HG02798 (cell line): Measurements from ENCODE around the gene ANO9.
"Not testable (repeated sequence)": the region's sequence is repeated elsewhere in the genome, so short reads cannot be mapped to it uniquely, and the experiment has no call there.

Experiments
- ATAC-seq: cut with Tn5 transposase; IDR thresholded peaks from one replicate; pipeline ENCODE4 v1.9.1; 2021; ENCODE audit warnings: mild to moderate bottlenecking; ENCODE audit not compliant: unreplicated experiment, poor library complexity

The ANO9 gene

DNA sequence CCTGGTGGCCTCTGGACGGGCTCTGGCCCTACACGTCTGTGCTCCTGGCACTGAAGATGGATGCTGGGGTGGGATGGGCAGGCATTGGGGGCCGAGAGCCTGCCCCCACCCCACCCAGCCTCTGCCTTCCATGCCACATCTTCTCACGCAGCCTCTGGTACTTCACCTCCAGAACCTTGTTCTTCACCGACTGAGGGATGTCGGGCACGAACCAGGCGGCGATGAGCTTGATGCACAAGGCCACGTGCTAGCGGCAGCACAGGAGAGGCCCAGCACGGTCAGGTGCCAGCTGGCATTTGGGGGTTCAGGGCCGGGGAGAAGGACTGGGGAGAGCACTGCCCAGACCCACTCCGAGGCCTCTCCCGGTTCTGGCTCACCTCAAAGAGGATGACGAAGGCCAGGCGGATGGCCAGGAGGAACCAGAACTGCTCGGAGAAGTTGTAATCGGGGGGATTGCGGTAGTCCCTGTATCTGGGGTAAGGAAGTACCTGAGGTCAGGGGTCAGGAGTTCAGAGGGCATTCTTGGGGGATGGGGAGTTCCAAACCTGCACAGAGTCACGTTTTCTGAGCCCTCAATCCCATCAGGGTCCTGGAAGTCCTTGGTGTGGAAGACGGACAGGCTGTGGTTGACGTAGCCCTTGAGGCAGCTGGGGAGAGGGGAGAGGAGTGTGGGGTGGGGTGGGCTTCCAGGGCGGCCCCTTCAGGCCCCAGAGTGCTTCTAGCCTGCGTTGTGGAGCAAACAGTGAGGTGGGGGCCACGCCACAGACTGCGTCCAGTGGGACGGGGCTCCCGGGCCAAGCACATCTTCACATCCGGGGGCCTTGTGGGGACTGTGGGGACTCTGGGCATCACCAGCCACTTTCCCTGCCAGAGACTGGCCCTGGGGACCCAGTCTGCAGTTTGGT, 23.2 kb downstream of the ANO9 start:
- ATAC-seq: no peak

DNA sequence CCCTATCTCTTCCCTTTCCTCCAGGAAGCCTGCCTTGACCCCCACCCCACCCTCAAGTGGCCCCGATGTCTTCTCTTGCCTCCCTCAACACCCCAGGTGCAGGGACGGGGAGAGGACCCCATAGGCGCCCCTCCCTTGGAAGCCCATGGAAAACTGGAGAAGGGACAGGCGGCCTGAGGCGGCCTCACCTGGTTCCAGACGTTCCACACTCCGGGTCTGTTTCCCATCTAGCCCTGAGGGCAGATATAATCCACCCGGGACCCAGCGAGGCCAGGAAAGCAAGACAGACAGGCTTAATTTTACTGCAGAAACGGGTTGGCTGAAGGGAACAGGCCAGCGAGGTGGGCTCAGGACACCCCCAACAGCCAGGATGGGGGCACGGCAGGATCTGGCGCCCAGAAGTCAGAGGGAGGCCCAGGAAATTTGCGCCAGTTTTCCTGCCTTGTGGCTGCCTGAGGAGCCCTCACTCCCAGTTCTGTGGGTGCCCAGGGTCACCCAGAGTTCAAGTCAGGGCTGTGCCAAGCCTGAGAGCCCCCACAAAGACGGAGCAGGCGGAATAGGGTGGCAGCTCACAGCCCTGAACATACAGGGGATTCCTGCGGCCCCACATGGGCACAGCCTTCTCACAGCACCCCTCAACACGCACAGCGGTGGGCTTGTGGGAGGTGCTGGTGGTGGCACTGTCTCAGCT, 24.0 kb downstream of the ANO9 start:
- no peak for ATAC-seq

- no peak for ATAC-seq
Measured at GRCh38 chr11:416757-417621, 24.8 kb downstream of the ANO9 start.

- no peak for ATAC-seq
Measured at GRCh38 chr11:416051-416756, 25.6 kb downstream of the ANO9 start.

GRCh38 chr11:415640-416041, 26.2 kb downstream of the ANO9 start:
- no peak for ATAC-seq

DNA sequence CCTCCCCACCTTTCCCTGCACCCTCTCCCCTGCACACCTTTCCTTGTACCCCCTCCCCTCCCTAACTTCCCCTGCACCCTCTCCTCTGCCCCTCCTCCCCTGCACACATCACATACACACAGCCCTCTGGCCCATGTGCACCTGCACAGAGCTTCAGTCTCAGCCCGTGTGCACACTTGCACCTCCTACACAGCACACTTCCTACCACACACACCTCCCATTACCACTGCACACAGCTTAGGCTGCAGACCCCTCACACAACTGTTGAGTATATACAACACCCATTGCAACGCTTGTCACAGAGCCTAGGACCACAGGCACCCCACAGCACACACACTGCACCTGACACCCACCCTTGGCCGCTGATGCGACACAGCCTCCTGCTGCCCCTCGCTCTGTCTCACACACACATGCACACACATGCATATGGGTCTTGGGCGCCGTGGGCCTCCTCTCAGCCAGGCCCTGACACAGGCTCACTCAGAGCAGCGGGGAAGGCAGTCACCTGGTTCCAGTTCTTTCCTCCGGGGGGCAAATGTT, 27.4 kb downstream of the ANO9 start:
- no peak for ATAC-seq

DNA sequence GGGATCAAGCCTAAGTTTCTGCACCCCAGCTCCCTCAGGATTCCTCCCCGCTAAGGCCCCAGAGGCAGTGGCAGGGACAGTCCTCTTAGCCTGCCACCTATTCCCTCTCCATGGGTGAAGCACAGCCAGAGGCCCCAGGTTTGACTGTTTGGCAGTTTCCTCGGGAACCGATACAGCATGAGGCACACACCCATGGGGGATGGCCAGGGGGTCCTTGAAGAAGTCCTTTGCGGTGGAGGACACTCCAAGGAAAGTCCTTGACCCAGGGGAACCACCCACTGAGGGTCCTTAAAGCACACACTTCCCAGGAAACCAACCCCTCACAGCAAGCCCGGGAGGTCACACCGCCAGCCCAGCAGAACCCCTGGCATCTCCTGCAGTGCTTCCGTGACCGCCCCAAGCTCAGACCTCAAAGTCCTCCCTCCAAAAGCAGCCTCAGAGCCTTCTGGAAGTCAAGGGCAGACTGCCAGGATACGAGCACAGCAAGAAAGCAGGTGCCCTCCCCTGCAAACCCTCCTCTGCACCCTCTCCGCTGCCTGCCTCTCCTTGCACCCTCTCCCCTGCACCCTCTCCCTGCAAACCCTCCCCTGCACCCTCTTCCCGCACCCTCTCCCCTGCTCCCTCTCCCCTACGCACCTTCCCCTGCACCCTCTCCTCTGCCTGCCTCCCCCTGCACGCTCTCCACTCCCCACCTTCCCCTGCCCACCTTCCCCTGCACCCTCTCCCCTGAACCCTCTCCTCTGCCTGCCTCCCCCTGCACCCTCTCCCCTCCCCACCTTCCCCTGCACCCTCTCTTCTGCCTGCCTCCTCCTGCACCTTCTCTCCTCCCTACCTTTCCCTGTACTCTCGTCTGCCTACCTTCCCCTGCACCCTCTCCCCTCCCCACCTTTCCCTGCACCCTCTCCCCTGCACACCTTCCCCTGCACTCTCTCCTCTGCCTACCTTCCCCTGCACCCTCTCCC, 28.4 kb downstream of the ANO9 start:
- no peak for ATAC-seq

DNA sequence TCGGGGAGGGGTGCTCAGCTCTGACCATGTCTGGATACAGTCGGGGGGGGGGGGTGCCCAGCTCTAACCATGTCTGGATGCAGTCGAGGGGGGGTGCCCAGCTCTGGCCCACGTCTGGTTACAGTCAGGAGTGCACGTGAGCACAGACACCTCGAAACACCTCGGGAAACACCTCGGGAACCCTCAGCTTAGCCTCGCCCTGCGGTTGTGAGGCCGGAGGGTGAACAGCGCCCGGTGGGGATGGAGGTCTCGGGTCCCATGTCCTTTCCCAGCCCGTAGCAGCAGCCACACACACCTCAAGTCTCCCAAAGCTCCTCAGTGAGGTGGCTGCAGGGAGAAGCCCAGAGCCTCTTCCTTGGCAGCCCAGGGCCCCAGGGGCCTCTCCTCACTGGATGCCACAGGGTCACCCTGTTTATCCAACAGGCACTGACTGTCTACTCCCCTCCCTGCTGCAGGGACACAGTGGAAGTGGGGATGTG, 29.1 kb downstream of the ANO9 start:
- ATAC-seq: no peak

- not testable (repeated sequence) for ATAC-seq
Measured at GRCh38 chr11:411520-411919, 30.3 kb downstream of the ANO9 start.

DNA sequence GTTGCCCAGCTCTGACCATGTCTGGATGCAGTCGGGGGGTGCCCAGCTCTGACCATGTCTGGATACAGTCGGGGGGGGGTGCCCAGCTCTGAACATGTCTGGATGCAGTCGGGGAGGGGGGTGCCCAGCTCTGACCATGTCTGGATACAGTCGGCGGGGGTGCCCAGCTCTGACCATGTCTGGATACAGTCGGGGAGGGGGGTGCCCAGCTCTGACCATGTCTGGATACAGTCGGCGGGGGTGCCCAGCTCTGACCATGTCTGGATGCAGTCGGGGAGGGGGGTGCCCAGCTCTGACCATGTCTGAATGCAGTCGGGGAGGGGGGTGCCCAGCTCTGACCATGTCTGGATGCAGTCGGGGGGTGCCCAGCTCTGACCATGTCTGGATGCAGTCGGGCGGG, 31.1 kb downstream of the ANO9 start:
- not testable (repeated sequence) for ATAC-seq

GRCh38 chr11:409600-410483, 32.0 kb downstream of the ANO9 start:
- ATAC-seq: no peak

DNA sequence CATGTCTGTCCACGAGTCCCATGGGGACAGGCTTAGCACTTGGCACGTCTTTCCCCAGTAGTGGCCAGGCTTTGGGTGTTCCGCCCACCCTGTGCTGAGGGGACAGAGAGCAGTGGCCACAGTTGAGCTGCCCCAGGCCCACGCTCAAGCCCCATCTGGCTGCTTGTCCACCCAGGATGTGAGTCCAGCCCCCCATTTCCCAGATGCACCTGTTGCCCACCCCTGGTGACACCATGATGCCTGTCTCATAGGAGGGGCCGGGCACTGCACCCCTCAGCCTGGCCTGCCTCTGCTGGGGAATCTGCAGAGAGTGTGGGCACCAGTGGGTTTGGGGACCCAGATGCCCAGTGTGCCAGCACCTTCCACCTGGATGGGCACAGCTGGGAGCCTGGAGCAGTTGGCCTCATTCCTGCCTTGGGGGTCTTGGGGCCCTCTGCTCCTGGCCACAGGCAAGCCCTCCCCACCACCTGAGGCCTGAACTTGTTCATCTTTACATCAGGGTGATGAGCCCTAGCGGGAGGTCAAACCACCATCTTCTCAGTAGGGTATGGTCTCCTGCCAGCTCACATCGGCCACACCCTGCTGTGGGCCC, 32.7 kb downstream of the ANO9 start:
- no peak for ATAC-seq

GRCh38 chr11:408154-409007, 33.4 kb downstream of the ANO9 start:
- ATAC-seq: no peak

DNA sequence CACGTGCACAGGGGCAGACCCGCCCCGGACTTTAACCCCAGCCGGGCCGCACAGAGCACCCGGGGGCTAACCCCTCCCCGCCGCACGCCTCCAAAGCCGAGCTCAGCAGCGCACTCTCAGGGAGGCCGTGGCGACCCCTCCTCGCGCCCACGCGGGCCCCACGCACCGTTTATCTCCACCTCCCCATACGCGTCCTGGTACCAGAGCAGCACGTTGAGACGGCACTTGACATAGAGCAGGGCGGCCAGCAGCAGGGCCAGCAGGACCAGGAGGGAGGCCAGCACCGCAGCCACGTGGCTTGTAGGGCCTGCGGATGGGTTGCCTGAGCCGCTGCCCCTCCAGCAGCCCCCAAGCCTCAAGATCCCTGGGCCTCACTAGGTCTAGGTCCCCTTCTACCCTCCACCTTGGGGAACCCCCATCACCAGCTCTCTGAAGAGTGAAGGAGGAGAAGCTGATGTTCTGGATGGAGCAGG, 34.1 kb downstream of the ANO9 start:
- no peak for ATAC-seq

DNA sequence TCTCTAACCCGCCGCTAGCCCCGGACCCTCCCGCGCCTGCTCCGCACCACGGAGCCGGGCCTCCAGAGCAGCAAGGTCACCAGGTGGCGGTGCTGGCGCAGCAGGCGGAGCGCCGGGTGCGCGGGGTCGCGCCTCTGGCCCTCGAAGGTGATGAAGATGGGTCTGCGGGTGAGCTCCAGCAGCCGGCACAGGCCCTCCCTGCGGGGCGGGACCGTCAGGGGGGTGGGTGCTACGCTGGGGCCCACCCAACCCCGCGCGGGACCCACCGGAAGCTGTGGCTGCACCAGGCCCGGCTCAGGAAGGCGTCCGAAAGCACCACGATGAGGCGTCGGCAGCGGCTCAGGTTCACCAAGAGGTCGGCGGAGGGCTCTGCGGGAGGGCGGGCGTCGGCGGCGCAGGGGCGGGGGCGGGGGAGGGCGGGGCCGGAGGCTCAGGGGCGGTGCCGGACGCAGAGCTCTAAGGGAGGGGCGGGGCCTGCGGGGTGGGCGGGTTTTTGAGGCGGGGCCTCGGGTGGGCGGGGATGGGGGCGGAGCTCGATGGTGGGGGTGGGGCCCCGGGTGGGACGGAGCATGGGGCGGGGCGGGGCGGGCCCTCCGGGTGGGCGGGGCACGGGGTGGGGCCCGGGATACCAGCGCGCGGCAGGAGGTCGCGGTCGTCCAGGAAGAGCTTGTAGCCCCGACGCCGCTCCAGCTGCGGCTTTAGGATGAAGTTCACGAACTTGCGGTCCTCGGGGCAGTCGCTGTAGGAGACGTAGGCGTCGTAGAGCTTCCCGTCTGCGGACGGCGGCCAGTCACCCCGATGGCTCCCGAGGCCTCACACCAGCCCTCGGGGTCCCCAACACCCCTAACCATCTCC, 34.8 kb downstream of the ANO9 start:
- peak; percentile 77 for ATAC-seq
